Measurements from ENCODE around the gene PGM5.
"Not testable (repeated sequence)": the region's sequence is repeated elsewhere in the genome, so short reads cannot be mapped to it uniquely, and the experiment has no call there.

- not testable (repeated sequence) for TF ChIP-seq CTCF (IDR thresholded peaks at IDR 0.05; ENCODE audit: low read length); EZH2 (IDR thresholded peaks at IDR 0.05; ENCODE audit: borderline replicate concordance, low read length)
Measured at GRCh38 chr9:68338000-68338399, 18.4 kb upstream of the PGM5 start.
